K562 (cell line): Measurements from ENCODE around the gene MYMX. TPM values are rescaled to one million over a fixed set of nuclear protein-coding genes. Genes with fewer than 3 reads are reported as not detected.
A peak's percentile ranks its signal among the peaks of the same experiment; 100 is the strongest.

Experiments used
- ARID4B ChIP-seq: sonication (generic); formaldehyde crosslinking; IDR thresholded peaks from 2 replicates; pipeline ENCODE4 v1.8.0; 2022; ENCODE audit warnings: mild to moderate bottlenecking, missing genetic modification reagents
- GATAD2A ChIP-seq: fragments of 450-650 bp; IDR thresholded peaks from 2 replicates; pipeline ENCODE4 v1.6.1; 2017
- KDM5B ChIP-seq: fragments of 200-600 bp; sonication (generic); IDR thresholded peaks from 2 replicates; pipeline ENCODE4 v1.6.1; 2012; ENCODE audit warnings: low read depth, mild to moderate bottlenecking, moderate library complexity, low read length, control low read depth, inconsistent platforms; ENCODE audit not compliant: insufficient replicate concordance
- KLF16 ChIP-seq: IDR thresholded peaks from 2 replicates; pipeline ENCODE4 v1.6.1; 2016; ENCODE audit warnings: antibody characterized with exemption
- MEF2A ChIP-seq: IDR thresholded peaks from 2 replicates; pipeline ENCODE4 v1.6.1; 2011; ENCODE audit warnings: low read depth, mild to moderate bottlenecking, low read length, moderate library complexity; ENCODE audit not compliant: control insufficient read depth
- NFIC ChIP-seq: fragments of 450-650 bp; IDR thresholded peaks from 2 replicates; pipeline ENCODE4 v1.6.1; 2017; ENCODE audit warnings: mild to moderate bottlenecking, inconsistent platforms
- NR2C2 ChIP-seq, 2 experiments: fragments of 200-800 bp in 1 of 2; sonication (Bioruptor generic) in 1 of 2; sonication (generic) in 1 of 2; formaldehyde crosslinking in 1 of 2; IDR thresholded peaks; 2 replicates each; pipeline versions ENCODE4 v1.6.1 to v1.8.0; 2016 to 2022; ENCODE audit warnings: mild to moderate bottlenecking in 1 of 2, missing compliant biosample characterization in 1 of 2, missing genetic modification characterization in 1 of 2, missing genetic modification reagents in 1 of 2
- NRF1 ChIP-seq, 2 experiments: fragments of 450-650 bp; IDR thresholded peaks in 1 of 2; conservative IDR thresholded peaks in 1 of 2; 2 replicates each; pipeline ENCODE4 v1.6.1; 2014; ENCODE audit warnings: mild to moderate bottlenecking in 2 of 2
- NUFIP1 ChIP-seq: fragments of 450-650 bp; IDR thresholded peaks from 2 replicates; pipeline ENCODE4 v1.6.1; 2018; ENCODE audit not compliant: partially characterized antibody
- PHF21A ChIP-seq: fragments of 450-650 bp; IDR thresholded peaks from 2 replicates; pipeline ENCODE4 v1.6.1; 2017; ENCODE audit warnings: low read depth, borderline replicate concordance
- SMARCA4 ChIP-seq: fragments of 450-650 bp; IDR thresholded peaks from 2 replicates; pipeline ENCODE4 v1.6.1; 2016
- TAF9B ChIP-seq: fragments of 450-650 bp; IDR thresholded peaks from 2 replicates; pipeline ENCODE4 v1.6.1; 2018; ENCODE audit warnings: mild to moderate bottlenecking; ENCODE audit not compliant: partially characterized antibody
- ZNF217 ChIP-seq: sonication (generic); formaldehyde crosslinking; IDR thresholded peaks from 2 replicates; pipeline ENCODE4 v1.8.0; 2022; ENCODE audit warnings: mild to moderate bottlenecking, missing genetic modification reagents
- ZNF316 ChIP-seq: fragments of 450-650 bp; IDR thresholded peaks from 2 replicates; pipeline ENCODE4 v1.6.1; 2016
- ZNF696 ChIP-seq: fragments of 250-450 bp; sonication (Bioruptor Pico); conservative IDR thresholded peaks from 2 replicates; pipeline ENCODE4 v1.4.0; 2020; ENCODE audit warnings: mild to moderate bottlenecking, moderate library complexity
- ZSCAN29 ChIP-seq: fragments of 450-650 bp; IDR thresholded peaks from 2 replicates; pipeline ENCODE4 v1.6.1; 2017
- polyA plus RNA-seq, 8 experiments: library from polyadenylated mRNA; depleted of rRNA in 4 of 8; stranded (reverse) in 5 of 8; unstranded in 3 of 8; fragments of >200 nt; fragmentation: Nextera tagmentation in 2 of 8; fragmentation: Illumina TruSeq in 1 of 8; extraction: Ambion mirVana in 2 of 8; extraction: Trizol in 1 of 8; gene quantifications; 2 replicates each; pipeline versions ENCODE4 v1.2.1 to v1.2.3, GENCODE V29; 2011 to 2014; ENCODE audit warnings: inconsistent platforms in 1 of 8, missing spikeins in 1 of 8
- total RNA-seq, 7 experiments: library from RNA; depleted of rRNA in 6 of 7; stranded (reverse); fragments of >200 nt in 6 of 7; fragmentation: Illumina TruSeq in 2 of 7; extraction: Trizol in 2 of 7; gene quantifications; 2 replicates each; pipeline versions ENCODE4 v1.2.1 to v1.2.3, GENCODE V29; 2011 to 2021; ENCODE audit warnings: low replicate concordance in 1 of 7
- TF ChIP-seq, protein P1 (sequence below): fragments of 450-650 bp; IDR thresholded peaks from 2 replicates; pipeline ENCODE4 v1.7.0; 2016; ENCODE audit warnings: borderline replicate concordance
- TF ChIP-seq, protein P2 (sequence below): fragments of 250-450 bp; sonication (Bioruptor Pico); IDR thresholded peaks from 2 replicates; pipeline ENCODE4 v1.8.0; 2021; ENCODE audit warnings: mild to moderate bottlenecking, moderate library complexity

The MYMX gene
- total and polyA plus RNA-seq, 9 of the 15 experiments (the other 6 are each of a cell fraction or from before 2014, with no cell fraction given): 0.12 TPM; not detected in 8

DNA sequence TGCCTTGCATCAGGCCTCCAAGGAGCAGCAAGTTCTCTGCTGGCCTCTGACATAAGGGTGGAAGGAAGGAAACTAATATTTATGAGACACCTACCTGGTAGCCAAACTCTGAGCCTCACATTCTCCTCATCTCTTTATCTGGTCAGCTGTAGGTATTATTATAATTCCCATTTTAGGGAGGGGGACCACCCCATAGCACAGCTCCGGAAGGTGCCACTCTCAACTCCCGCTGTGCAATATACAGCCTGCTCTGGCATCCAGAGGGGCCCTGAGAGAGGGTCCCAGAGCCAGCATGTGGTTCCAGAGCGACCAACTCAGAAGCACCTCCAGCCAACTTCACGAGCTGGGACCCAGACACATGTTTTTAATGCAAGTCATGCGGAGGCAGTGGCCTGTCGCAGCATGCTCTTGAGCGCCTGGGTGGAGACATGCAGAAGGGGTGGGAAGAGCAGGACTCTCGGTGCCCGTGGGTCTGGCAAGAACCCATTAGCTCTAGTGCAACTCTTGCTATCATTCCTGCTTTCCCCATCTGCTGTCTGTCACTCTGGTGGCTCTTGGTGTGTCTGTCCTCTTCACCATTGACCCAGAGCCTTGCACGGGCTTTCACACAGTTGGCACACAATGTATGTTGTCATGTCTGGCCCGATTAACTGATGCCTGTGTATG, 15.0 kb upstream of the MYMX start (continued):
- TF ChIP-seq, protein P1, sequence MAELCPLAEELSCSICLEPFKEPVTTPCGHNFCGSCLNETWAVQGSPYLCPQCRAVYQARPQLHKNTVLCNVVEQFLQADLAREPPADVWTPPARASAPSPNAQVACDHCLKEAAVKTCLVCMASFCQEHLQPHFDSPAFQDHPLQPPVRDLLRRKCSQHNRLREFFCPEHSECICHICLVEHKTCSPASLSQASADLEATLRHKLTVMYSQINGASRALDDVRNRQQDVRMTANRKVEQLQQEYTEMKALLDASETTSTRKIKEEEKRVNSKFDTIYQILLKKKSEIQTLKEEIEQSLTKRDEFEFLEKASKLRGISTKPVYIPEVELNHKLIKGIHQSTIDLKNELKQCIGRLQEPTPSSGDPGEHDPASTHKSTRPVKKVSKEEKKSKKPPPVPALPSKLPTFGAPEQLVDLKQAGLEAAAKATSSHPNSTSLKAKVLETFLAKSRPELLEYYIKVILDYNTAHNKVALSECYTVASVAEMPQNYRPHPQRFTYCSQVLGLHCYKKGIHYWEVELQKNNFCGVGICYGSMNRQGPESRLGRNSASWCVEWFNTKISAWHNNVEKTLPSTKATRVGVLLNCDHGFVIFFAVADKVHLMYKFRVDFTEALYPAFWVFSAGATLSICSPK: no peak
- TF ChIP-seq NFIC (0 out of 2 replicates have a peak, but pooled peaks have one; percentile 14), NRF1 (conservative IDR thresholded peaks at IDR 0.05 in 1 of 2, IDR thresholded peaks at IDR 0.05 in 1 of 2) (peak; percentile 29 to 36; a peak in 2 of 4 replicates), ZNF696 (CRISPR knock-in tag) (no peak), MEF2A (no peak), PHF21A (no peak), ZSCAN29 (no peak), SMARCA4 (peak; percentile 41; the same call in 1 of the 2 replicates), ARID4B (no peak), ZNF217 (CRISPR knock-in tag) (no peak), NUFIP1 (peak; percentile 54), GATAD2A (peak; percentile 73), NR2C2 (CRISPR knock-in tag; IDR thresholded peaks at IDR 0.05) (no peak), NR2C2 (tag; IDR thresholded peaks at IDR 0.05) (peak; percentile 22; the same call in 1 of the 2 replicates), KDM5B (peak; percentile 48), KLF16 (no peak), ZNF316 (peak; percentile 86), TAF9B (peak; percentile 35)
- TF ChIP-seq, protein P2, sequence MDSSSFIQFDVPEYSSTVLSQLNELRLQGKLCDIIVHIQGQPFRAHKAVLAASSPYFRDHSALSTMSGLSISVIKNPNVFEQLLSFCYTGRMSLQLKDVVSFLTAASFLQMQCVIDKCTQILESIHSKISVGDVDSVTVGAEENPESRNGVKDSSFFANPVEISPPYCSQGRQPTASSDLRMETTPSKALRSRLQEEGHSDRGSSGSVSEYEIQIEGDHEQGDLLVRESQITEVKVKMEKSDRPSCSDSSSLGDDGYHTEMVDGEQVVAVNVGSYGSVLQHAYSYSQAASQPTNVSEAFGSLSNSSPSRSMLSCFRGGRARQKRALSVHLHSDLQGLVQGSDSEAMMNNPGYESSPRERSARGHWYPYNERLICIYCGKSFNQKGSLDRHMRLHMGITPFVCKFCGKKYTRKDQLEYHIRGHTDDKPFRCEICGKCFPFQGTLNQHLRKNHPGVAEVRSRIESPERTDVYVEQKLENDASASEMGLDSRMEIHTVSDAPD: no peak
